NCI-H146 treated with DMSO at 0.1 percent for 48 hours (cell line): Measurements from ENCODE around the gene TYW3.
"Not testable (repeated sequence)": the region's sequence is repeated elsewhere in the genome, so short reads cannot be mapped to it uniquely, and the experiment has no call there.

Experiments used
- DNase-seq: peaks from one replicate; lab custom pipeline; 2025; ENCODE audit not compliant: unreplicated experiment; lab: John Stamatoyannopoulos, UW

TYW3 gene

GRCh38 chr1:74731399-74732052, 1.4 kb upstream of the TYW3 start:
- no peak for DNase-seq

GRCh38 chr1:74732071-74732946, 643 bp upstream of the TYW3 start:
- not testable (repeated sequence) for DNase-seq

- peak; percentile 58 for DNase-seq
Measured at GRCh38 chr1:74733604-74734484, 892 bp downstream of the TYW3 start.

GRCh38 chr1:74737333-74737732, 4.4 kb downstream of the TYW3 start:
- DNase-seq = no peak

GRCh38 chr1:74740307-74740980, 7.5 kb downstream of the TYW3 start:
- not testable (repeated sequence) for DNase-seq

- DNase-seq = not testable (repeated sequence)
Measured at GRCh38 chr1:74745247-74745646, 12.3 kb downstream of the TYW3 start.

- DNase-seq = no peak
Measured at GRCh38 chr1:74748960-74749359, 16.0 kb downstream of the TYW3 start.

- no peak for DNase-seq
Measured at GRCh38 chr1:74753104-74753503, 20.2 kb downstream of the TYW3 start.

- no peak for DNase-seq
Measured at GRCh38 chr1:74755475-74755874, 22.5 kb downstream of the TYW3 start.

- not testable (repeated sequence) for DNase-seq
Measured at GRCh38 chr1:74756650-74757049, 23.7 kb downstream of the TYW3 start.

- DNase-seq = no peak
Measured at GRCh38 chr1:74763807-74764206, 30.9 kb downstream of the TYW3 start.

- DNase-seq = no peak
Measured at GRCh38 chr1:74766579-74766978, 33.6 kb downstream of the TYW3 start.

GRCh38 chr1:74767490-74767889, 34.5 kb downstream of the TYW3 start:
- no peak for DNase-seq

- peak; percentile 24 for DNase-seq
Measured at GRCh38 chr1:74771913-74772515, 39.1 kb downstream of the TYW3 start.

GRCh38 chr1:74772945-74773344, 40.0 kb downstream of the TYW3 start:
- no peak for DNase-seq

GRCh38 chr1:74773582-74773981, 40.6 kb downstream of the TYW3 start:
- DNase-seq = no peak

GRCh38 chr1:74775735-74776134, 42.8 kb downstream of the TYW3 start:
- no peak for DNase-seq

- DNase-seq = no peak
Measured at GRCh38 chr1:74777525-74777924, 44.6 kb downstream of the TYW3 start.

GRCh38 chr1:74779750-74780149, 46.8 kb downstream of the TYW3 start:
- DNase-seq = no peak

GRCh38 chr1:74780594-74780993, 47.6 kb downstream of the TYW3 start:
- DNase-seq = no peak
